RKO (cell line): ENCODE data around the gene HCAR1.
A peak's percentile ranks its signal among the peaks of the same experiment; 100 is the strongest.
"Not testable (repeated sequence)": the region's sequence is repeated elsewhere in the genome, so short reads cannot be mapped to it uniquely, and the experiment has no call there.

Experiments
- DNase-seq: peaks from one replicate; pipeline ENCODE4 v3.0.0-alpha.2; 2016; ENCODE audit warnings: low spot score

The HCAR1 gene

GRCh38 chr12:122730215-122731014 lies at the start of gene HCAR1:
Gene HCAR1 (minus strand): TSS chr12:122730844. CDS start chr12:122730339, 505 bp downstream.
- DNase-seq, result no peak

GRCh38 chr12:122757568-122757967 lies 26.9 kb upstream of the HCAR1 start:
- DNase-seq, result no peak

GRCh38 chr12:122754790-122755189 lies 24.1 kb upstream of the HCAR1 start:
- no peak for DNase-seq

GRCh38 chr12:122753319-122753650 lies 22.6 kb upstream of the HCAR1 start:
- DNase-seq, result peak; percentile 35

- peak; percentile 100 for DNase-seq
Measured at GRCh38 chr12:122752464-122753318, 22.0 kb upstream of the HCAR1 start, which contains the start of gene DENR. Gene DENR (plus strand): TSS chr12:122752824. CDS start chr12:122753702, 878 bp downstream.

- not testable (repeated sequence) for DNase-seq
Measured at GRCh38 chr12:122750781-122751515, 20.3 kb upstream of the HCAR1 start.

GRCh38 chr12:122749569-122750332 lies 19.1 kb upstream of the HCAR1 start:
- no peak for DNase-seq

- DNase-seq, result no peak
Measured at GRCh38 chr12:122747224-122748135, 16.8 kb upstream of the HCAR1 start.

- no peak for DNase-seq
Measured at GRCh38 chr12:122743895-122744525, 13.4 kb upstream of the HCAR1 start.

- DNase-seq, result no peak
Measured at GRCh38 chr12:122740351-122740750, 9.7 kb upstream of the HCAR1 start.

- no peak for DNase-seq
Measured at GRCh38 chr12:122738571-122738970, 7.9 kb upstream of the HCAR1 start.

GRCh38 chr12:122732611-122733010 lies 2.0 kb upstream of the HCAR1 start:
- no peak for DNase-seq

GRCh38 chr12:122732170-122732569 lies 1.5 kb upstream of the HCAR1 start:
- no peak for DNase-seq

- DNase-seq, result no peak
Measured at GRCh38 chr12:122729583-122730214, 945 bp downstream of the HCAR1 start.

- no peak for DNase-seq
Measured at GRCh38 chr12:122726080-122726558, 4.5 kb downstream of the HCAR1 start.

- no peak for DNase-seq
Measured at GRCh38 chr12:122725452-122726079, 5.1 kb downstream of the HCAR1 start.

- DNase-seq, result no peak
Measured at GRCh38 chr12:122724641-122725243, 5.9 kb downstream of the HCAR1 start.

GRCh38 chr12:122722387-122722786 lies 8.3 kb downstream of the HCAR1 start:
- no peak for DNase-seq
